ENCODE results near the gene TRMT5.

TRMT5 gene

GRCh38 chr14:60980811-60981632 lies at the start of gene TRMT5, which contains the start of gene SLC38A6:
TRMT5 (minus strand) TSS chr14:60981079; CDS start chr14:60980973, 106 bp downstream.
SLC38A6 (plus strand) TSS chr14:60981245; CDS start chr14:60981278, 33 bp downstream.
- DNase-seq (ENCODE audit: low read depth in 1 of 2, low spot score in 1 of 2): peak; percentile 77 to 81

GRCh38 chr14:61026526-61026925 lies 45.6 kb upstream of the TRMT5 start:
- no peak for DNase-seq (ENCODE audit: low read depth in 1 of 2, low spot score in 1 of 2)

- no peak for DNase-seq (ENCODE audit: low read depth in 1 of 2, low spot score in 1 of 2)
Measured at GRCh38 chr14:61025251-61026223, 44.7 kb upstream of the TRMT5 start.

- DNase-seq (ENCODE audit: low read depth in 1 of 2, low spot score in 1 of 2): no peak
Measured at GRCh38 chr14:61019537-61019936, 38.7 kb upstream of the TRMT5 start.

GRCh38 chr14:61003571-61003970 lies 22.7 kb upstream of the TRMT5 start:
- DNase-seq (ENCODE audit: low read depth in 1 of 2, low spot score in 1 of 2): no peak

- DNase-seq (ENCODE audit: low read depth in 1 of 2, low spot score in 1 of 2): no peak
Measured at GRCh38 chr14:60999536-60999935, 18.7 kb upstream of the TRMT5 start.

GRCh38 chr14:60998617-60999016 lies 17.7 kb upstream of the TRMT5 start:
- DNase-seq (ENCODE audit: low read depth in 1 of 2, low spot score in 1 of 2): no peak

GRCh38 chr14:60989599-60989998 lies 8.7 kb upstream of the TRMT5 start:
- no peak for DNase-seq (ENCODE audit: low read depth in 1 of 2, low spot score in 1 of 2)

- DNase-seq (ENCODE audit: low read depth in 1 of 2, low spot score in 1 of 2): no peak
Measured at GRCh38 chr14:60986500-60986899, 5.6 kb upstream of the TRMT5 start.

GRCh38 chr14:60984196-60984595 lies 3.3 kb upstream of the TRMT5 start:
- no peak for DNase-seq (ENCODE audit: low read depth in 1 of 2, low spot score in 1 of 2)

- DNase-seq (ENCODE audit: low read depth in 1 of 2, low spot score in 1 of 2): no peak
Measured at GRCh38 chr14:60981633-60982455, 965 bp upstream of the TRMT5 start.

- DNase-seq (ENCODE audit: low read depth in 1 of 2, low spot score in 1 of 2): no peak
Measured at GRCh38 chr14:60977847-60978246, 3.0 kb downstream of the TRMT5 start.

- DNase-seq (ENCODE audit: low read depth in 1 of 2, low spot score in 1 of 2): no peak
Measured at GRCh38 chr14:60975551-60975950, 5.3 kb downstream of the TRMT5 start.

- no peak for DNase-seq (ENCODE audit: low read depth in 1 of 2, low spot score in 1 of 2)
Measured at GRCh38 chr14:60974090-60974651, 6.7 kb downstream of the TRMT5 start.

- no peak for DNase-seq (ENCODE audit: low read depth in 1 of 2, low spot score in 1 of 2)
Measured at GRCh38 chr14:60973070-60973469, 7.8 kb downstream of the TRMT5 start.

GRCh38 chr14:60972295-60972694 lies 8.6 kb downstream of the TRMT5 start:
- DNase-seq (ENCODE audit: low read depth in 1 of 2, low spot score in 1 of 2): no peak

GRCh38 chr14:60971271-60971670 lies 9.6 kb downstream of the TRMT5 start:
- no peak for DNase-seq (ENCODE audit: low read depth in 1 of 2, low spot score in 1 of 2)

GRCh38 chr14:60970146-60970545 lies 10.7 kb downstream of the TRMT5 start:
- DNase-seq (ENCODE audit: low read depth in 1 of 2, low spot score in 1 of 2): no peak

- DNase-seq (ENCODE audit: low read depth in 1 of 2, low spot score in 1 of 2): no peak
Measured at GRCh38 chr14:60968671-60969070, 12.2 kb downstream of the TRMT5 start.

GRCh38 chr14:60968099-60968498 lies 12.8 kb downstream of the TRMT5 start:
- DNase-seq (ENCODE audit: low read depth in 1 of 2, low spot score in 1 of 2): no peak

- no peak for DNase-seq (ENCODE audit: low read depth in 1 of 2, low spot score in 1 of 2)
Measured at GRCh38 chr14:60965402-60965801, 15.5 kb downstream of the TRMT5 start.
